Mesendoderm (in vitro differentiated cells): ENCODE results near the gene PLB1.
A peak's percentile ranks its signal among the peaks of the same experiment; 100 is the strongest.
"Not testable (repeated sequence)": the region's sequence is repeated elsewhere in the genome, so short reads cannot be mapped to it uniquely, and the experiment has no call there.

Experiments
- DNase-seq: peaks from one replicate; pipeline ENCODE4 v3.0.0; 2013
- H2AK5ac ChIP-seq: 2 replicates; pipeline ENCODE4 v1.6.1; 2013; ENCODE audit warnings: low read length, inconsistent platforms
- H2BK120ac ChIP-seq: 2 replicates; pipeline ENCODE4 v1.6.1; 2013; ENCODE audit warnings: low read depth, mild to moderate bottlenecking, low read length, moderate library complexity, mixed read lengths
- H2BK15ac ChIP-seq: replicated peaks from 2 replicates; pipeline ENCODE4 v1.6.1; 2013; ENCODE audit warnings: low read depth, mild to moderate bottlenecking, moderate library complexity
- H2BK5ac ChIP-seq: 2 replicates; pipeline ENCODE4 v1.6.1; 2013; ENCODE audit warnings: low read length, inconsistent platforms
- H3K18ac ChIP-seq: 2 replicates; pipeline ENCODE4 v1.6.1; 2013; ENCODE audit warnings: mild to moderate bottlenecking, low read length, mixed read lengths
- H3K23ac ChIP-seq: one replicate; pipeline ENCODE4 v1.6.1; 2013; ENCODE audit warnings: low read length
- H3K27ac ChIP-seq: 2 replicates; pipeline ENCODE4 v1.5.1; 2013; ENCODE audit warnings: low read depth, mild to moderate bottlenecking, inconsistent platforms, low read length, moderate library complexity
- H3K27me3 ChIP-seq: 2 replicates; pipeline ENCODE4 v1.6.1; 2013; ENCODE audit warnings: low read length, control low read depth, mild to moderate bottlenecking, inconsistent platforms; ENCODE audit not compliant: insufficient read depth, poor library complexity
- H3K36me3 ChIP-seq: 2 replicates; pipeline ENCODE4 v1.6.1; 2013; ENCODE audit warnings: low read length, inconsistent platforms; ENCODE audit not compliant: control insufficient read depth, insufficient read depth
- H3K4ac ChIP-seq: one replicate; pipeline ENCODE4 v1.6.1; 2013; ENCODE audit warnings: low read depth, mild to moderate bottlenecking, low read length, moderate library complexity
- H3K4me1 ChIP-seq: 2 replicates; pipeline ENCODE4 v1.6.1; 2013; ENCODE audit warnings: low read depth, low read length, inconsistent platforms; ENCODE audit not compliant: control insufficient read depth
- H3K4me2 ChIP-seq: 2 replicates; pipeline ENCODE4 v1.6.1; 2013; ENCODE audit warnings: low read length
- H3K4me3 ChIP-seq: 2 replicates; pipeline ENCODE4 v1.5.1; 2013; ENCODE audit warnings: mild to moderate bottlenecking, low read length
- H3K56ac ChIP-seq: one replicate; pipeline ENCODE4 v1.6.1; 2013; ENCODE audit warnings: low read length
- H3K79me1 ChIP-seq: 2 replicates; pipeline ENCODE4 v1.6.1; 2013; ENCODE audit warnings: low read length, inconsistent platforms
- H3K79me2 ChIP-seq: 2 replicates; pipeline ENCODE4 v1.6.1; 2013; ENCODE audit warnings: mild to moderate bottlenecking, low read length; ENCODE audit not compliant: control insufficient read depth, insufficient read depth
- H3K9ac ChIP-seq: 2 replicates; pipeline ENCODE4 v1.6.1; 2013; ENCODE audit warnings: low read length, inconsistent platforms
- H4K5ac ChIP-seq: one replicate; pipeline ENCODE4 v1.6.1; 2013; ENCODE audit warnings: low read length
- H4K8ac ChIP-seq: one replicate; pipeline ENCODE4 v1.6.1; 2013; ENCODE audit warnings: low read depth, mild to moderate bottlenecking, control low read depth, low read length, moderate library complexity
- WGBS: extraction: QIAGEN DNeasy Blood & Tissue Kit; methylation state at CpG from one replicate; pipeline ENCODE4 v1.1.7; 2013; ENCODE audit warnings: low lambda C conversion rate, missing lambda C conversion rate; ENCODE audit not compliant: insufficient coverage; ENCODE audit errors: extremely low coverage; 5-methylcytosine and 5-hydroxymethylcytosine counted together

Gene PLB1

GRCh38 chr2:28470759-28471158, 25.1 kb upstream of the PLB1 start:
- Histone ChIP-seq H2BK5ac (no peak overlapping the region), H3K4me1 (no peaks in the 10 kb centered on the region), H3K4me2 (no peak overlapping the region), H3K18ac (no peak overlapping the region), H4K8ac (no peak overlapping the region), H3K4me3 (no peak overlapping the region), H3K27ac (no peak overlapping the region), H2AK5ac (no peak overlapping the region), H3K23ac (no peak overlapping the region), H4K5ac (no peak overlapping the region), H3K79me2 (no peaks in the 10 kb centered on the region), H3K4ac (no peak overlapping the region), H3K9ac (no peak overlapping the region), H2BK15ac (no peak overlapping the region), H3K56ac (no peak overlapping the region), H2BK120ac (no peak overlapping the region), H3K79me1 (no peaks in the 10 kb centered on the region), H3K36me3 (no peaks in the 10 kb centered on the region), H3K27me3 (no peaks in the 10 kb centered on the region)
- WGBS: no CpG with 5 or more reads among the region's 4 CpGs
- DNase-seq: no peak

GRCh38 chr2:28471214-28471613, 24.6 kb upstream of the PLB1 start:
- H3K23ac ChIP-seq: no peak overlapping the region
- H2BK5ac ChIP-seq: no peak overlapping the region
- H3K4me3 ChIP-seq: no peak overlapping the region
- no peaks in the 10 kb centered on the region for H3K36me3 ChIP-seq
- H2AK5ac ChIP-seq: no peak overlapping the region
- H2BK120ac ChIP-seq: no peak overlapping the region
- no peak overlapping the region for H3K9ac ChIP-seq
- H4K5ac ChIP-seq: no peak overlapping the region
- peak; percentile 23 for DNase-seq
- no peak overlapping the region for H3K27ac ChIP-seq
- H3K18ac ChIP-seq: no peak overlapping the region
- H3K4me2 ChIP-seq: no peak overlapping the region
- WGBS: no CpG with 5 or more reads among the region's 5 CpGs
- no peak overlapping the region for H2BK15ac ChIP-seq
- no peak overlapping the region for H4K8ac ChIP-seq
- no peaks in the 10 kb centered on the region for H3K79me2 ChIP-seq
- H3K4me1 ChIP-seq: no peaks in the 10 kb centered on the region
- H3K56ac ChIP-seq: peak overlapping the region; percentile 25
- no peak overlapping the region for H3K4ac ChIP-seq
- no peaks in the 10 kb centered on the region for H3K79me1 ChIP-seq
- H3K27me3 ChIP-seq: no peaks in the 10 kb centered on the region

- H3K56ac ChIP-seq: peak overlapping the region; percentile 25
- no peak overlapping the region for H3K4me2 ChIP-seq
- H3K18ac ChIP-seq: no peak overlapping the region
- no peak overlapping the region for H4K8ac ChIP-seq
- no peak overlapping the region for H2BK5ac ChIP-seq
- no peak overlapping the region for H2BK120ac ChIP-seq
- H3K23ac ChIP-seq: no peak overlapping the region
- H3K4me1 ChIP-seq: no peaks in the 10 kb centered on the region
- no peaks in the 10 kb centered on the region for H3K36me3 ChIP-seq
- no peaks in the 10 kb centered on the region for H3K79me2 ChIP-seq
- no CpG with 5 or more reads among the region's 4 CpGs for WGBS
- no peak overlapping the region for H3K9ac ChIP-seq
- no peak overlapping the region for H3K27ac ChIP-seq
- DNase-seq: no peak
- H3K4ac ChIP-seq: no peak overlapping the region
- no peaks in the 10 kb centered on the region for H3K27me3 ChIP-seq
- H3K4me3 ChIP-seq: no peak overlapping the region
- no peak overlapping the region for H2BK15ac ChIP-seq
- no peak overlapping the region for H2AK5ac ChIP-seq
- no peaks in the 10 kb centered on the region for H3K79me1 ChIP-seq
- no peak overlapping the region for H4K5ac ChIP-seq
Observed at GRCh38 chr2:28471701-28472236, 24.1 kb upstream of the PLB1 start.

GRCh38 chr2:28472641-28473040, 23.2 kb upstream of the PLB1 start:
- not testable (repeated sequence) for H3K79me1 ChIP-seq, H2BK5ac ChIP-seq, H4K5ac ChIP-seq, H3K27me3 ChIP-seq, H3K79me2 ChIP-seq, H2BK120ac ChIP-seq, H3K4ac ChIP-seq, H2BK15ac ChIP-seq, H3K23ac ChIP-seq, H4K8ac ChIP-seq, H3K27ac ChIP-seq, H3K4me3 ChIP-seq, H3K36me3 ChIP-seq, H3K18ac ChIP-seq, H2AK5ac ChIP-seq, H3K4me2 ChIP-seq, DNase-seq, H3K4me1 ChIP-seq, H3K56ac ChIP-seq, H3K9ac ChIP-seq
- no CpG with 5 or more reads among the region's 20 CpGs for WGBS

- Histone ChIP-seq H3K23ac (no peak overlapping the region), H3K9ac (no peak overlapping the region), H3K4me3 (no peak overlapping the region), H3K27ac (no peak overlapping the region), H3K56ac (no peak overlapping the region), H3K18ac (no peak overlapping the region), H3K27me3 (no peaks in the 10 kb centered on the region), H3K36me3 (no peaks in the 10 kb centered on the region), H4K8ac (no peak overlapping the region), H2AK5ac (no peak overlapping the region), H3K4me1 (no peaks in the 10 kb centered on the region), H3K4ac (no peak overlapping the region), H3K79me2 (no peaks in the 10 kb centered on the region), H2BK15ac (no peak overlapping the region), H3K4me2 (no peak overlapping the region), H2BK5ac (no peak overlapping the region), H2BK120ac (no peak overlapping the region), H3K79me1 (no peaks in the 10 kb centered on the region), H4K5ac (no peak overlapping the region)
- no CpG with 5 or more reads among the region's 3 CpGs for WGBS
- no peak for DNase-seq
Observed at GRCh38 chr2:28475088-28475595, 20.7 kb upstream of the PLB1 start.

- no CpG with 5 or more reads among the region's 2 CpGs for WGBS
- no peaks in the 10 kb centered on the region for H3K79me1 ChIP-seq
Observed at GRCh38 chr2:28477087-28477486, 18.8 kb upstream of the PLB1 start.

More at GRCh38 chr2:28477087-28477486, 18.8 kb upstream of the PLB1 start:
- H3K4me2 ChIP-seq: no peak overlapping the region
- H2BK5ac ChIP-seq: no peak overlapping the region
- no peaks in the 10 kb centered on the region for H3K4me1 ChIP-seq
- no peak overlapping the region for H4K8ac ChIP-seq
- H3K4ac ChIP-seq: no peak overlapping the region
- no peak for DNase-seq
- no peak overlapping the region for H3K18ac ChIP-seq
- no peaks in the 10 kb centered on the region for H3K36me3 ChIP-seq
- H3K4me3 ChIP-seq: no peak overlapping the region
- no peak overlapping the region for H3K23ac ChIP-seq
- H3K56ac ChIP-seq: no peak overlapping the region
- H3K79me2 ChIP-seq: no peaks in the 10 kb centered on the region
- H3K27ac ChIP-seq: no peak overlapping the region
- H3K27me3 ChIP-seq: no peaks in the 10 kb centered on the region
- no peak overlapping the region for H4K5ac ChIP-seq
- no peak overlapping the region for H3K9ac ChIP-seq
- no peak overlapping the region for H2AK5ac ChIP-seq
- H2BK15ac ChIP-seq: no peak overlapping the region
- no peak overlapping the region for H2BK120ac ChIP-seq
